ENCODE results near the gene MTMR2. TPM values are rescaled to one million over a fixed set of nuclear protein-coding genes. Genes with fewer than 3 reads are reported as not detected.

MTMR2 gene
- polyA plus RNA-seq, 1 of the 3 experiments (the other 2 are of a cell fraction): 8.6 TPM

DNA sequence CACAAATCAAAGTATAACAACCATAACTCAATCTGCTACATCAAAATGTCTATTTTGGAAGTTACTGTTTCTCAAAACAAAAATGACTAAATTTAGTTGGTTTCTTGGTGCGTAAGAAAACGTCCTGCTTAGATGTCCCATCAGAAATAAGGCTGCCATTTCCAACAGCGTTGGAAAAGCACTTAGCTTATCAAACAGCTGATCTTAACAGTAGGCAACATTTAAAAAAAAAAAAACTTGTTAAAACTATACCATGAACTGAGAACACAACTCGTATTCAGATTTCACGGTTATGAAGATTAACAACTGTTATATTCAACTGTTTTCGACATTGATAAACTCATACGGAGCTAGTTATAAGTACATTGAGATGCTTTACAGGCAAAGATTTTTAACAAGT, 131.2 kb downstream of the MTMR2 start:
- H3K9me2 ChIP-seq: no peaks in the 10 kb centered on the region
- TF ChIP-seq FOXJ3 (CRISPR knock-in tag; IDR thresholded peaks at IDR 0.05): no peak
- TF ChIP-seq POLR2AphosphoS5 (IDR thresholded peaks at IDR 0.05; ENCODE audit: low read depth, low read length): no peak
- TF ChIP-seq, protein P1, sequence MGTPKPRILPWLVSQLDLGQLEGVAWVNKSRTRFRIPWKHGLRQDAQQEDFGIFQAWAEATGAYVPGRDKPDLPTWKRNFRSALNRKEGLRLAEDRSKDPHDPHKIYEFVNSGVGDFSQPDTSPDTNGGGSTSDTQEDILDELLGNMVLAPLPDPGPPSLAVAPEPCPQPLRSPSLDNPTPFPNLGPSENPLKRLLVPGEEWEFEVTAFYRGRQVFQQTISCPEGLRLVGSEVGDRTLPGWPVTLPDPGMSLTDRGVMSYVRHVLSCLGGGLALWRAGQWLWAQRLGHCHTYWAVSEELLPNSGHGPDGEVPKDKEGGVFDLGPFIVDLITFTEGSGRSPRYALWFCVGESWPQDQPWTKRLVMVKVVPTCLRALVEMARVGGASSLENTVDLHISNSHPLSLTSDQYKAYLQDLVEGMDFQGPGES (IDR thresholded peaks at IDR 0.05; ENCODE audit: low read depth, low read length): no peak
- TF ChIP-seq TEAD4 (IDR thresholded peaks at IDR 0.05; ENCODE audit: borderline replicate concordance, insufficient read depth): no peak
- TF ChIP-seq TCF12 (IDR thresholded peaks at IDR 0.05): no peak
- no peak for TF ChIP-seq FOSL2 (IDR thresholded peaks at IDR 0.05; ENCODE audit: borderline replicate concordance, low read depth)
- TF ChIP-seq EP300 (IDR thresholded peaks at IDR 0.05; ENCODE audit: borderline replicate concordance in 1 of 2, low read depth in 1 of 2, low read length in 1 of 2): no peak
- TF ChIP-seq GATA2 (CRISPR knock-in tag; IDR thresholded peaks at IDR 0.05): no peak
- TF ChIP-seq JUND (IDR thresholded peaks at IDR 0.05): no peak
- TF ChIP-seq SMC3 (IDR thresholded peaks at IDR 0.05; ENCODE audit: low read depth, low read length): no peak
- TF ChIP-seq, protein P2, sequence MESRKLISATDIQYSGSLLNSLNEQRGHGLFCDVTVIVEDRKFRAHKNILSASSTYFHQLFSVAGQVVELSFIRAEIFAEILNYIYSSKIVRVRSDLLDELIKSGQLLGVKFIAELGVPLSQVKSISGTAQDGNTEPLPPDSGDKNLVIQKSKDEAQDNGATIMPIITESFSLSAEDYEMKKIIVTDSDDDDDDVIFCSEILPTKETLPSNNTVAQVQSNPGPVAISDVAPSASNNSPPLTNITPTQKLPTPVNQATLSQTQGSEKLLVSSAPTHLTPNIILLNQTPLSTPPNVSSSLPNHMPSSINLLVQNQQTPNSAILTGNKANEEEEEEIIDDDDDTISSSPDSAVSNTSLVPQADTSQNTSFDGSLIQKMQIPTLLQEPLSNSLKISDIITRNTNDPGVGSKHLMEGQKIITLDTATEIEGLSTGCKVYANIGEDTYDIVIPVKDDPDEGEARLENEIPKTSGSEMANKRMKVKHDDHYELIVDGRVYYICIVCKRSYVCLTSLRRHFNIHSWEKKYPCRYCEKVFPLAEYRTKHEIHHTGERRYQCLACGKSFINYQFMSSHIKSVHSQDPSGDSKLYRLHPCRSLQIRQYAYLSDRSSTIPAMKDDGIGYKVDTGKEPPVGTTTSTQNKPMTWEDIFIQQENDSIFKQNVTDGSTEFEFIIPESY (IDR thresholded peaks at IDR 0.05; ENCODE audit: borderline replicate concordance, low read depth): no peak
- TF ChIP-seq TAF1 (IDR thresholded peaks at IDR 0.05; ENCODE audit: borderline replicate concordance, low read depth, low read length): no peak
- no peak for TF ChIP-seq RFX5 (IDR thresholded peaks at IDR 0.05; ENCODE audit: low read length)
- no peak for TF ChIP-seq RCOR1 (IDR thresholded peaks at IDR 0.05; ENCODE audit: low read length)
- TF ChIP-seq, protein P3, sequence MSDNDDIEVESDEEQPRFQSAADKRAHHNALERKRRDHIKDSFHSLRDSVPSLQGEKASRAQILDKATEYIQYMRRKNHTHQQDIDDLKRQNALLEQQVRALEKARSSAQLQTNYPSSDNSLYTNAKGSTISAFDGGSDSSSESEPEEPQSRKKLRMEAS (IDR thresholded peaks at IDR 0.05; ENCODE audit: low read depth): no peak
- TF ChIP-seq YY1 (IDR thresholded peaks at IDR 0.05; ENCODE audit: low read depth): no peak
- TF ChIP-seq, protein P4, sequence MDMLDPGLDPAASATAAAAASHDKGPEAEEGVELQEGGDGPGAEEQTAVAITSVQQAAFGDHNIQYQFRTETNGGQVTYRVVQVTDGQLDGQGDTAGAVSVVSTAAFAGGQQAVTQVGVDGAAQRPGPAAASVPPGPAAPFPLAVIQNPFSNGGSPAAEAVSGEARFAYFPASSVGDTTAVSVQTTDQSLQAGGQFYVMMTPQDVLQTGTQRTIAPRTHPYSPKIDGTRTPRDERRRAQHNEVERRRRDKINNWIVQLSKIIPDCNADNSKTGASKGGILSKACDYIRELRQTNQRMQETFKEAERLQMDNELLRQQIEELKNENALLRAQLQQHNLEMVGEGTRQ (IDR thresholded peaks at IDR 0.05; ENCODE audit: borderline replicate concordance, low read depth, low read length): no peak
- no peak for TF ChIP-seq SIN3A (IDR thresholded peaks at IDR 0.05; ENCODE audit: borderline replicate concordance, low read depth, low read length)
- no peaks in the 10 kb centered on the region for H3K27me3 ChIP-seq (ENCODE audit: insufficient read depth)
- peak overlapping the region; percentile 94; the same call in 1 of the 2 replicates for H3K4me2 ChIP-seq
- 90% methylated on average over 7 of the region's 7 CpGs for WGBS (ENCODE audit: low lambda C conversion rate)
- H4K20me1 ChIP-seq (ENCODE audit: insufficient read depth): peaks cover 4% of the 10 kb centered on the region; the same call in 1 of the 2 replicates
- peaks cover under 1 to 6% of the 10 kb centered on the region in 2 experiments for H3K36me3 ChIP-seq (replicated peaks in 1 of 2; ENCODE audit: control insufficient read depth in 1 of 2, insufficient read depth in 2 of 2, low read length in 1 of 2)
- H3K9me3 ChIP-seq: no peaks in the 10 kb centered on the region
- no peak overlapping the region for H3K27ac ChIP-seq (ENCODE audit: low read depth in 2 of 2, low read length in 1 of 2)
- H3K79me2 ChIP-seq (ENCODE audit: insufficient read depth): peaks cover 86% of the 10 kb centered on the region
- CTCF ChIA-PET: interaction anchor here (1.6 to 2.7 kb wide), 2 partner anchors 43 to 550 kb away, joined by 4 to 10 read pairs; partner anchors contain the start of gene MAML2
- H3F3A ChIP-seq (replicated peaks; ENCODE audit: insufficient read depth): peaks cover 8% of the 10 kb centered on the region
- POLR2A ChIA-PET: no interaction called here
- peaks cover 16 to 38% of the 10 kb centered on the region in 2 experiments for H3K4me1 ChIP-seq (ENCODE audit: control insufficient read depth in 1 of 2, insufficient read depth in 2 of 2, low read depth in 1 of 2, low read length in 1 of 2)
- no peak overlapping the region for H3K9ac ChIP-seq
- H3K4me3 ChIP-seq (ENCODE audit: low read depth in 2 of 2, low read length in 1 of 2): no peak overlapping the region
- no peak overlapping the region for H2AFZ ChIP-seq (ENCODE audit: low read depth)
- DNase-seq: no peak
